ENCODE data around the gene EEIG1. TPM values are rescaled to one million over a fixed set of nuclear protein-coding genes. Genes with fewer than 3 reads are reported as not detected.

EEIG1 gene
- total and polyA plus RNA-seq, 10 of the 15 experiments (the other 5 are each of a cell fraction or from before 2014, with no cell fraction given) = 1.2 to 75.9 (median 9.0) TPM

DNA sequence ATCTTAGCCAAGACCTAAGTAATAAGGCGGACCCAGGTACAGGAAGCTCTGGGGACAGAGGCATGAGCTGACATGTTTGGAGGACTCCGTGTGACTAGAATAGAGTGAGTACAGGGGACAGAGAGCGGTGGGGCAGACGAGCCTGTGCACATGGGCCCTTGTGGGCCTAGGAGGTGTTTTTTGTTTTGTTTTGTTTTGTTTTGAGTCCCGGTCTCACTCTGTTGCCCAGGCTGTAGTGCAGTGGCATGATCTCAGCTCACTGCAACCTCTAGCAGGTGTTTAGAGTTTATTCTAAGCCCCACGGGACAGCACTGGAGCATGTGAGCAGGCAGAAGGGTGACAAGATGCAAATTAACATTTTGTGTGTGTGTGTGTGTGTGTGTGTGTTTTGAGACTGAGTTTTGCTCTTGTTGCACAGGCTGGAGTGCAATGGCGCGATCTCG, 3.1 kb upstream of the EEIG1 start (continued):
- TF ChIP-seq MXI1 (IDR thresholded peaks at IDR 0.05; ENCODE audit: low read depth, low read length) = peak; percentile 82
- no peak for TF ChIP-seq RFX5 (IDR thresholded peaks at IDR 0.05; ENCODE audit: low read depth, low read length)
- no peak for TF ChIP-seq NFXL1 (IDR thresholded peaks at IDR 0.05; ENCODE audit: borderline replicate concordance)
- TF ChIP-seq RB1 (IDR thresholded peaks at IDR 0.05; ENCODE audit: borderline replicate concordance) = no peak
- TF ChIP-seq ZNF217 (IDR thresholded peaks at IDR 0.05) = no peak
- TF ChIP-seq, protein P1, sequence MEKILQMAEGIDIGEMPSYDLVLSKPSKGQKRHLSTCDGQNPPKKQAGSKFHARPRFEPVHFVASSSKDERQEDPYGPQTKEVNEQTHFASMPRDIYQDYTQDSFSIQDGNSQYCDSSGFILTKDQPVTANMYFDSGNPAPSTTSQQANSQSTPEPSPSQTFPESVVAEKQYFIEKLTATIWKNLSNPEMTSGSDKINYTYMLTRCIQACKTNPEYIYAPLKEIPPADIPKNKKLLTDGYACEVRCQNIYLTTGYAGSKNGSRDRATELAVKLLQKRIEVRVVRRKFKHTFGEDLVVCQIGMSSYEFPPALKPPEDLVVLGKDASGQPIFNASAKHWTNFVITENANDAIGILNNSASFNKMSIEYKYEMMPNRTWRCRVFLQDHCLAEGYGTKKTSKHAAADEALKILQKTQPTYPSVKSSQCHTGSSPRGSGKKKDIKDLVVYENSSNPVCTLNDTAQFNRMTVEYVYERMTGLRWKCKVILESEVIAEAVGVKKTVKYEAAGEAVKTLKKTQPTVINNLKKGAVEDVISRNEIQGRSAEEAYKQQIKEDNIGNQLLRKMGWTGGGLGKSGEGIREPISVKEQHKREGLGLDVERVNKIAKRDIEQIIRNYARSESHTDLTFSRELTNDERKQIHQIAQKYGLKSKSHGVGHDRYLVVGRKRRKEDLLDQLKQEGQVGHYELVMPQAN (conservative IDR thresholded peaks at IDR 0.05) = no peak
- TF ChIP-seq NFYA (IDR thresholded peaks at IDR 0.05; ENCODE audit: borderline replicate concordance, low read depth, low read length) = no peak

DNA sequence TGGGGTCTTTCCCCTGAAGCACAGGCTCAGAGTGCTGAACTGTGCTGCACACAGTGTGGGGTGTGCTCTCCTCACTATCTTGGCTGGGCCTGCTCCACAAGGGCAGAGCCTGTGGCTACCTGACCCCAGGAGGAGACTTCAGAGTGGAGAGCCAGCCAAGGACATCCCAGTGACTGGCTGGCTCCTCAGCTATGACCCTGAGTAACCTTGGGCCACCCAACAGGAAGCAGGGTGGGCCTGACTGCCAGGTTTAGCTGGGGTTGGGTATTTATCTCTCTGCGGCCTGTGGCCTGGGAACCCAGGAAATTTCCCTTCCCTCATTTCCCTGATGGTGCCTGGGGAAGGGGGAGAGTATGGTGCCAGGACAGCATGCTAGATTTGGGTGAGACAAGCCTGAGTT, 2.1 kb upstream of the EEIG1 start:
- POLR2A ChIA-PET = interaction anchor here (0.6 to 4.6 kb wide), 4 partner anchors 12 to 558 kb away, joined by 3 to 22 read pairs (median 6); partner anchors contain the start of gene ZNF79
- Histone ChIP-seq H2AFZ (ENCODE audit: control insufficient read depth, low read depth, low read length) (no peak overlapping the region), H3K9ac (ENCODE audit: control insufficient read depth, insufficient read depth, low read length) (no peak overlapping the region), H3K9me3 (replicated peaks; ENCODE audit: control insufficient read depth, insufficient read depth, low read length) (no peaks in the 10 kb centered on the region), H3K4me3 (no peak overlapping the region; the same call in 1 of the 2 replicates), H3K4me1 (ENCODE audit: control insufficient read depth, insufficient read depth, low read length) (peaks cover 45% of the 10 kb centered on the region), H3K36me3 (ENCODE audit: control insufficient read depth in 2 of 2, insufficient read depth in 2 of 2, low read length in 1 of 2) (no peaks in the 10 kb centered on the region), H3K27me3 (replicated peaks in 1 of 2; ENCODE audit: control insufficient read depth in 2 of 2, insufficient read depth in 2 of 2, low read length in 1 of 2) (no peaks in the 10 kb centered on the region), H3K79me2 (ENCODE audit: control insufficient read depth, insufficient read depth, low read length) (peaks cover 23% of the 10 kb centered on the region), H4K20me1 (ENCODE audit: control insufficient read depth, insufficient read depth) (no peaks in the 10 kb centered on the region), H3K4me2 (ENCODE audit: control insufficient read depth, insufficient read depth) (peak overlapping the region; percentile 27; the same call in 1 of the 2 replicates), H3K27ac (ENCODE audit: control insufficient read depth, insufficient read depth) (peak overlapping the region; percentile 79)
- ATAC-seq = no peak
- in situ Hi-C loops (cut with MboI) (no loop called here), intact Hi-C loops (cut with micrococcal nuclease; ENCODE audit: unreplicated experiment) (no loop called here)
- no peak for FAIRE-seq
- RAD21 ChIA-PET (ENCODE audit: unreplicated experiment) = interaction anchor here (1.9 kb wide), 1 partner anchor 28 kb away, joined by 5 read pairs; no protein-coding TSS in a partner anchor
- WGBS (ENCODE audit: insufficient coverage, insufficient replicate concordance, low lambda C conversion rate, missing lambda C conversion rate) = 65% methylated on average over 1 of the region's 1 CpG
- SMC1A ChIA-PET (ENCODE audit: uncharacterized antibody, unreplicated experiment) = interaction anchor here (0.9 to 3.7 kb wide), 3 partner anchors 9 to 51 kb away, joined by 4 to 20 read pairs (median 5); no protein-coding TSS in a partner anchor
- CTCF ChIA-PET = interaction anchor here (1.5 to 7.8 kb wide), 4 partner anchors 11 to 51 kb away, joined by 3 to 63 read pairs (median 14); no protein-coding TSS in a partner anchor
- no TSS peak for BruUV-seq (replicated peaks)
- DNase-seq (ENCODE audit: low read depth, low spot score) = no peak
- TF ChIP-seq SPI1 (IDR thresholded peaks at IDR 0.05; ENCODE audit: borderline replicate concordance, insufficient read depth, low read depth, low read length) = no peak
- TF ChIP-seq, protein P2, sequence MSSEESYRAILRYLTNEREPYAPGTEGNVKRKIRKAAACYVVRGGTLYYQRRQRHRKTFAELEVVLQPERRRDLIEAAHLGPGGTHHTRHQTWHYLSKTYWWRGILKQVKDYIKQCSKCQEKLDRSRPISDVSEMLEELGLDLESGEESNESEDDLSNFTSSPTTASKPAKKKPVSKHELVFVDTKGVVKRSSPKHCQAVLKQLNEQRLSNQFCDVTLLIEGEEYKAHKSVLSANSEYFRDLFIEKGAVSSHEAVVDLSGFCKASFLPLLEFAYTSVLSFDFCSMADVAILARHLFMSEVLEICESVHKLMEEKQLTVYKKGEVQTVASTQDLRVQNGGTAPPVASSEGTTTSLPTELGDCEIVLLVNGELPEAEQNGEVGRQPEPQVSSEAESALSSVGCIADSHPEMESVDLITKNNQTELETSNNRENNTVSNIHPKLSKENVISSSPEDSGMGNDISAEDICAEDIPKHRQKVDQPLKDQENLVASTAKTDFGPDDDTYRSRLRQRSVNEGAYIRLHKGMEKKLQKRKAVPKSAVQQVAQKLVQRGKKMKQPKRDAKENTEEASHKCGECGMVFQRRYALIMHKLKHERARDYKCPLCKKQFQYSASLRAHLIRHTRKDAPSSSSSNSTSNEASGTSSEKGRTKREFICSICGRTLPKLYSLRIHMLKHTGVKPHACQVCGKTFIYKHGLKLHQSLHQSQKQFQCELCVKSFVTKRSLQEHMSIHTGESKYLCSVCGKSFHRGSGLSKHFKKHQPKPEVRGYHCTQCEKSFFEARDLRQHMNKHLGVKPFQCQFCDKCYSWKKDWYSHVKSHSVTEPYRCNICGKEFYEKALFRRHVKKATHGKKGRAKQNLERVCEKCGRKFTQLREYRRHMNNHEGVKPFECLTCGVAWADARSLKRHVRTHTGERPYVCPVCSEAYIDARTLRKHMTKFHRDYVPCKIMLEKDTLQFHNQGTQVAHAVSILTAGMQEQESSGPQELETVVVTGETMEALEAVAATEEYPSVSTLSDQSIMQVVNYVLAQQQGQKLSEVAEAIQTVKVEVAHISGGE (CRISPR knock-in tag; IDR thresholded peaks at IDR 0.05) = no peak
- no peak for TF ChIP-seq NFYB (IDR thresholded peaks at IDR 0.05; ENCODE audit: insufficient read depth, low read depth, low read length)
- TF ChIP-seq, protein P3, sequence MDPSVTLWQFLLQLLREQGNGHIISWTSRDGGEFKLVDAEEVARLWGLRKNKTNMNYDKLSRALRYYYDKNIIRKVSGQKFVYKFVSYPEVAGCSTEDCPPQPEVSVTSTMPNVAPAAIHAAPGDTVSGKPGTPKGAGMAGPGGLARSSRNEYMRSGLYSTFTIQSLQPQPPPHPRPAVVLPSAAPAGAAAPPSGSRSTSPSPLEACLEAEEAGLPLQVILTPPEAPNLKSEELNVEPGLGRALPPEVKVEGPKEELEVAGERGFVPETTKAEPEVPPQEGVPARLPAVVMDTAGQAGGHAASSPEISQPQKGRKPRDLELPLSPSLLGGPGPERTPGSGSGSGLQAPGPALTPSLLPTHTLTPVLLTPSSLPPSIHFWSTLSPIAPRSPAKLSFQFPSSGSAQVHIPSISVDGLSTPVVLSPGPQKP (IDR thresholded peaks at IDR 0.05; ENCODE audit: low read depth, low read length) = no peak
- no peak for TF ChIP-seq MYC (IDR thresholded peaks at IDR 0.05; ENCODE audit: insufficient read depth, insufficient read length, insufficient replicate concordance, low read length, severe bottlenecking)
- no peak for TF ChIP-seq ATF7 (IDR thresholded peaks at IDR 0.05; ENCODE audit: low read depth)
- TF ChIP-seq JUNB (IDR thresholded peaks at IDR 0.05) = no peak
- no peak for TF ChIP-seq NBN (IDR thresholded peaks at IDR 0.05)
- TF ChIP-seq POLR2AphosphoS2 (IDR thresholded peaks at IDR 0.05; ENCODE audit: low read depth, low read length) = no peak
- TF ChIP-seq ZNF622 (IDR thresholded peaks at IDR 0.05) = no peak
- no peak for TF ChIP-seq STAT1 (conservative IDR thresholded peaks at IDR 0.05)
